ENCODE data around the gene SPACA7.

The SPACA7 gene

DNA sequence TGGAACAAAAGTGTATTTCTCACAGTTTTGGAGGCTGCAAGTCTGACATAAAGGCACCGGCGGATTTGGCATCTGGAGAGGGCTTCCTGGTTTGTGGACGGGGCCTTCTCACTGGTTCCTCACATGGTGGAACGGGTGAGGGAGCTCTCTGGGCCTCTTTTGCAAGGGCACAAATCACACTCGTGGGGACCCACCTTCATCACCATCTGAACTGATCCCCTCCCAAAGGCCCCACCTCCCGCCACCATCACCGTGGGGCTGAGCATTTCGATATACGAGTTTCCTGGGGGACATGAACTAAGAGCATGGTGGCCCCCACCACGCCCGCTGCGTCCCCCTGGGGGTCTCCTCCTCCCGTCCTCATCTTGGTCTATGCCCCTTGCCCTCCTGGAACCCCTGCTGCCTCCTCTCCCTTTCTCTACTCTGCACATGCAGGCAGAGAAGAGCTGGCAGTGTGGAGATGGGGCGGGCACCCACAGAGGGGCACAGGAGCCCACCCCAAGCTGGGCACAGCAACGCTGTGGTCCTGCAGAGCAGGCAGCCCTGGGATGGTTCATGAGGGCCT, 20.8 kb upstream of the SPACA7 start:
- no peak for DNase-seq (ENCODE audit: low read depth)
- TF ChIP-seq, protein P1, sequence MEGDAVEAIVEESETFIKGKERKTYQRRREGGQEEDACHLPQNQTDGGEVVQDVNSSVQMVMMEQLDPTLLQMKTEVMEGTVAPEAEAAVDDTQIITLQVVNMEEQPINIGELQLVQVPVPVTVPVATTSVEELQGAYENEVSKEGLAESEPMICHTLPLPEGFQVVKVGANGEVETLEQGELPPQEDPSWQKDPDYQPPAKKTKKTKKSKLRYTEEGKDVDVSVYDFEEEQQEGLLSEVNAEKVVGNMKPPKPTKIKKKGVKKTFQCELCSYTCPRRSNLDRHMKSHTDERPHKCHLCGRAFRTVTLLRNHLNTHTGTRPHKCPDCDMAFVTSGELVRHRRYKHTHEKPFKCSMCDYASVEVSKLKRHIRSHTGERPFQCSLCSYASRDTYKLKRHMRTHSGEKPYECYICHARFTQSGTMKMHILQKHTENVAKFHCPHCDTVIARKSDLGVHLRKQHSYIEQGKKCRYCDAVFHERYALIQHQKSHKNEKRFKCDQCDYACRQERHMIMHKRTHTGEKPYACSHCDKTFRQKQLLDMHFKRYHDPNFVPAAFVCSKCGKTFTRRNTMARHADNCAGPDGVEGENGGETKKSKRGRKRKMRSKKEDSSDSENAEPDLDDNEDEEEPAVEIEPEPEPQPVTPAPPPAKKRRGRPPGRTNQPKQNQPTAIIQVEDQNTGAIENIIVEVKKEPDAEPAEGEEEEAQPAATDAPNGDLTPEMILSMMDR (IDR thresholded peaks at IDR 0.05; ENCODE audit: control insufficient read depth, insufficient read depth, low read depth, low read length, missing control alignments), result no peak
- no peak overlapping the region for H3K4me3 ChIP-seq (ENCODE audit: control insufficient read depth, low read depth, low read length)

DNA sequence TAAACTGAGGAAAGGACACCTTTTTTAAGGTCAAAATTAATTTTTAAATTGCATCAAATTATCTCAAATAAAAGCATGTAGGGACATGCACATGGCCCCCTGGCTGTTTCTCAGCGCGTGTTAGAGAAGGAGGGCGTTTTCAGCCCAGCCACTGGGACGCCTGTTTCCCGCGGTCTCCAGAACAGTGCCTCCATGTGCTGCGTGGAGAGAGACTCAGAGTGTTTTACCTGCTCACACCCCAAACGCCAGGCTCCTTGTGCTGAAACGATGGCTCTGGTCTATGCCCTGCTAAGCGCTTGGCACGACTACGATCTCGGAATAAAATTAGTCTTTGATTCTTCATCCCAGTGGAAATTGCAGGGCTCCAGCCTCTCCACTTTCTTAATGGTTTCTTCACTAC, 20.0 kb upstream of the SPACA7 start:
- DNase-seq (ENCODE audit: low read depth), result no peak
- no peak overlapping the region for H3K4me3 ChIP-seq (ENCODE audit: control insufficient read depth, low read depth, low read length)
- TF ChIP-seq, protein P1 (IDR thresholded peaks at IDR 0.05; ENCODE audit: control insufficient read depth, insufficient read depth, low read depth, low read length, missing control alignments), result no peak

DNA sequence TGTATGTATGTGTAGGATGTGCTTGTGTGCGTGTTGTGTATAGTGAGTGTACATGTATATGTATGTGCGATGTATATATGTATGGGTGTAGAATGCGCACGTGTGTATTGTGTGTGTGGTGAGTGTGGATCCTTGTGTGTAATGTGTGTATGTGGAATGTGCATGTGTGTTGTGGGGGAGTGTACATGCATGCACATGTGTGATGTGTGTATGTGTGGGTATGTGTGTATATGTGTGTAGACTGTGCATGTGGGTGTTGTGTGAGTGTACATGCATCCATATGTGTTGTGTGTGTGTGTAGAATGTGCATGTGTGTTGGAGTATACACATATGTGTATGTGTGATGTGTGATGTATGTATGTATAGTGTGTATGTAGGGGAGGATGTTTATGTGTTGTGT, 18.0 kb upstream of the SPACA7 start:
- TF ChIP-seq, protein P1 (IDR thresholded peaks at IDR 0.05; ENCODE audit: control insufficient read depth, insufficient read depth, low read depth, low read length, missing control alignments), result no peak
- no peak overlapping the region for H3K4me3 ChIP-seq (ENCODE audit: control insufficient read depth, low read depth, low read length)
- no peak for DNase-seq (ENCODE audit: low read depth)

DNA sequence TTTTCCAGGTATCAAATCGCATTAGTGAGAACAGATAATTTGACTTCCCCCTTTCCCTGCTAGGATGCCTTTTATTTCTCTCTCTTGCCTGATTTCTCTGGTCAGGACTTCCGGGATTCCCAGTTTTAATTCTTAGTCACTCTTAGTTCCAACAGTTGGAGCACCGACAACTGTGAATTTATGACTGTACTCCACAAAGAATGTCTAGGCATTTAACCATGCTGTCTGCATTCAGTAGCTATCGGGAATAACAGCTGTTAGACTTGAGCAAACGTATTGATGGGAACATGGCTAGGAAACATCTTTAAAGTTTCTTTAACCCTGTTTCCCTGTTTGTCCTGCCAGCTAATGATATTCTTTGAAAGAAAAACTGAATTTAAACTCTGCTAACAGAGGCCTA, 14.1 kb upstream of the SPACA7 start:
- TF ChIP-seq, protein P1 (IDR thresholded peaks at IDR 0.05; ENCODE audit: control insufficient read depth, insufficient read depth, low read depth, low read length, missing control alignments), result no peak
- DNase-seq (ENCODE audit: low read depth), result no peak
- no peak overlapping the region for H3K4me3 ChIP-seq (ENCODE audit: control insufficient read depth, low read depth, low read length)

DNA sequence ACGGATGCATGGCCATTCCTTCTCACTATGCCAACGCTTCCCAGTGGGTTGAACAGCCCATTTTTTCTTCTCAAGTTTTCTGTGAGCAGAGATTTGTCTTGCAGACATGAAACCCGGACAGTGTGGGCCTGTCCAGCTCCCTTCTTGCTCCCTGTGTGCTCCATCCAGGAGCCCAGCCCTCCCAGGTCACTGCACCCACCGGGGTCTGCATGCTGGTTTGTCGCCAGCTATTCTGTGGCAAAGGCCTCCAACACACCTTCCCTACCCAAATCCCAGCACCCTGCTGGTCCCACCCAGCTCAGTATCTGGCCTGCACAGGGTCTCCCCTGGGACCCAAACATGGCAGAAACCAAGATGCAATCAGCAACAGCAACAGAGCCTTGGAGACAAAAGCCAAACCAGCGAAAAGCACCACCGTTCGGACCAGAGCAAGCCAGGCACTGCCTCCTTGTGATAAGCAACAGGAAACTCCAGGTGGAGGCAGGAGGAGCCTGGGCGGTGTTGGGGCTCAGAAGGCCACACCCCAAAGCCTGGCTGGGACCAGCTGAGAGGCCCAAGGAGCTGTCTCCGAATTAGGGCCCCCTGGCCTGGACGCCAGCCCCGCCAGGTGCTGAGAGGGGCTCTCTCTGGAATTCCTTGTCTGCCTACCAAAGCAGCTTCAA, 12.2 kb upstream of the SPACA7 start:
- DNase-seq (ENCODE audit: low read depth), result no peak

DNA sequence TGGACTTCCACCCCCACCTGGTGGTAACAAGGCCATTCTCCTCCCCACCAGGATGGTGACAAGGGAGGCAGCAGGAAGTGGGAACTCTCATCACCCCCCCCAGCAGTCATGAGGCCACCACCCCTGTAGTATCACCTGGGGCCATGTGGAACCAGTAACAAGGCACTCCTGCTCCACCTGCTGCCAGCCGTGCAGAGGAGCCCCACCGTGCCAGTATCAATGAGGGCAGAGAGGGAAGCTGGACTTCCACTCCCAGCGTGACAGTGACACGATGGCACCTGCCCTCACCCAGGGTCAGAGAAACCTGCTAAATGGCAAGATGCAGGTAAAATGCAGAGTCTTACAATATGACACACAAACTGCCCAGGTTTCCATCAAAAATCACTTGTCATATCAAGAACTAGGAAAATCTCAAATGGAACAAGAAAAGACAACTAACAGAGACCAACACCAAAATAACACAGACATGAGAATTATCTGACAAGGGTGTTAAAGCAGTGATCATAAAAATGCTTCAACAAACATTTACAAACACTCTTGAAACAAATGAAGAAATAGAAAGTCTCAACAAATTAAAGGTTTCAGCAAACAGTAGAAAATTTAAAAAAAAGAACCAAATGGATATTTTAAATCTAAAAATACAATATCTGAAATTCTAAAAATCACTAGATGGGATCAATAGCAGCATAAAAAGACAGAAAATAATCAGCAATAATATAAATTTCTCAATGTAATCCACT, 9.1 kb upstream of the SPACA7 start:
- H3K4me3 ChIP-seq (ENCODE audit: control insufficient read depth, low read depth, low read length), result no peak overlapping the region
- DNase-seq (ENCODE audit: low read depth), result no peak
- TF ChIP-seq, protein P1 (IDR thresholded peaks at IDR 0.05; ENCODE audit: control insufficient read depth, insufficient read depth, low read depth, low read length, missing control alignments), result no peak

More for the DNA sequence above, 12.2 kb upstream of the SPACA7 start:
- TF ChIP-seq, protein P1 (IDR thresholded peaks at IDR 0.05; ENCODE audit: control insufficient read depth, insufficient read depth, low read depth, low read length, missing control alignments), result no peak
- H3K4me3 ChIP-seq (ENCODE audit: control insufficient read depth, low read depth, low read length), result no peak overlapping the region
